Measurements from ENCODE around the gene FBLN2. TPM values are rescaled to one million over a fixed set of nuclear protein-coding genes. Genes with fewer than 3 reads are reported as not detected.

Gene FBLN2
- total RNA-seq, 1 experiment from 2014 or later = 0.11 TPM

DNA sequence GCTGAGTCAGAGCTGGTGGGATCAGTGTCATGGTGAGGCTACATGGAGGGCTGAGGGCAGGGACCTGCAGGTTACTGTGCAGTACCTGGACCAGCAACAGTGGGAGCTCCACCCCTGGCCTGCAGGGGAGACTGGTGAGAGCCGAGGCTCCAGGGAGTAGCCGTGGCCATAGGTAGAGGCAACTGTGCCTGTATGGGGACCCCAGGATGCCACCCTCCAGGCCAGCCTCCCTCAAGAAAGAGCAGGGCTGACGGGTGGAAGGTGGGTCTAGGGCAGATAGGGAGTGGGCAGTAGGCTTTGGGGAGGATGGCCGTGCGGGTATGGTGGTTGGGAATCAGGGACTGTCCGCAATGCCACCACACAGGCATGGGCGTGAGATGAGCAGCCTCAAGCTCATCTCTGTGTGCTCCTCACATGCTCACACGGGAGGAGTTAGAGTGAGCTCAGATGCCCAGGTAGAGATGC lies 35.5 kb downstream of the FBLN2 start:
- Histone ChIP-seq H3K9me3 (ENCODE audit: low read length) (no peaks in the 10 kb centered on the region), H3K4me1 (ENCODE audit: insufficient read depth, low read length) (no peaks in the 10 kb centered on the region), H3K27ac (ENCODE audit: low read length) (no peak overlapping the region), H3K27me3 (ENCODE audit: low read length) (no peaks in the 10 kb centered on the region), H4K20me1 (ENCODE audit: low read length) (no peaks in the 10 kb centered on the region), H3F3A (ENCODE audit: low read length, unreplicated experiment) (no peaks in the 10 kb centered on the region), H3K9me2 (replicated peaks; ENCODE audit: low read length) (no peaks in the 10 kb centered on the region), H3K9ac (ENCODE audit: low read length) (no peak overlapping the region), H3K36me3 (ENCODE audit: low read depth, low read length) (no peaks in the 10 kb centered on the region), H3K4me2 (ENCODE audit: low read length) (no peak overlapping the region), H2AFZ (ENCODE audit: low read length) (no peak overlapping the region), H3K79me2 (ENCODE audit: low read length) (no peaks in the 10 kb centered on the region), H3K4me3 (ENCODE audit: low read length) (no peak overlapping the region)
- ChIA-PET CTCF (no interaction called here), POLR2A (ENCODE audit: unreplicated experiment) (no interaction called here)
- DNase-seq (no peak), ATAC-seq (peak; percentile 16; the same call in 1 of the 2 replicates)
- BruUV-seq (replicated peaks) = no TSS peak
- intact Hi-C loops (cut with micrococcal nuclease) = no loop called here
- TF ChIP-seq EZH2 (IDR thresholded peaks at IDR 0.05; ENCODE audit: low read length, unreplicated experiment) = no peak
- TF ChIP-seq, protein P1, sequence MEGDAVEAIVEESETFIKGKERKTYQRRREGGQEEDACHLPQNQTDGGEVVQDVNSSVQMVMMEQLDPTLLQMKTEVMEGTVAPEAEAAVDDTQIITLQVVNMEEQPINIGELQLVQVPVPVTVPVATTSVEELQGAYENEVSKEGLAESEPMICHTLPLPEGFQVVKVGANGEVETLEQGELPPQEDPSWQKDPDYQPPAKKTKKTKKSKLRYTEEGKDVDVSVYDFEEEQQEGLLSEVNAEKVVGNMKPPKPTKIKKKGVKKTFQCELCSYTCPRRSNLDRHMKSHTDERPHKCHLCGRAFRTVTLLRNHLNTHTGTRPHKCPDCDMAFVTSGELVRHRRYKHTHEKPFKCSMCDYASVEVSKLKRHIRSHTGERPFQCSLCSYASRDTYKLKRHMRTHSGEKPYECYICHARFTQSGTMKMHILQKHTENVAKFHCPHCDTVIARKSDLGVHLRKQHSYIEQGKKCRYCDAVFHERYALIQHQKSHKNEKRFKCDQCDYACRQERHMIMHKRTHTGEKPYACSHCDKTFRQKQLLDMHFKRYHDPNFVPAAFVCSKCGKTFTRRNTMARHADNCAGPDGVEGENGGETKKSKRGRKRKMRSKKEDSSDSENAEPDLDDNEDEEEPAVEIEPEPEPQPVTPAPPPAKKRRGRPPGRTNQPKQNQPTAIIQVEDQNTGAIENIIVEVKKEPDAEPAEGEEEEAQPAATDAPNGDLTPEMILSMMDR (conservative IDR thresholded peaks at IDR 0.05; ENCODE audit: low read depth, low read length) = no peak
- no peak for TF ChIP-seq EZH2phosphoT487 (IDR thresholded peaks at IDR 0.05; ENCODE audit: borderline replicate concordance, low read length)

DNA sequence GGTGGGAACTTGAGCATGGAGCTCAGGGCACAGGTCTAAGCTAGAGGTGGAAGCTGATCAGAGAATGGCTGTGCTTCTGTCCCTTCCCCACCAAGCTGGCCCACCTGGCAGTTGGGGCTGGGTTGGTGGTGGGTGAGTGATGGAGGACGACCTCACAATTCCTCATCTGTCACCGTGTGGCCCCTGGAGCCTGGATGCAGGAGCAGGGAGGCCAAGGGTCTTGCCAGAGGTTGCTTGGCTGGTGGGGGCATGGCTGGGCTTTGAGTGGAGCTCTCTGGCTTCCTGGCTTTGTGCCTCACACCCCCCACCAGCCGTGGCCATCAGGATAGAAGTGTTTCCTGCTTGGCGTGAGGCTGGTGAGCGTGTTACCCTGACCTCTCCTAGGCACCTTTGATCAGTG lies 36.0 kb downstream of the FBLN2 start:
- no peaks in the 10 kb centered on the region for H3K36me3 ChIP-seq (ENCODE audit: low read depth, low read length)
- H3K27ac ChIP-seq (ENCODE audit: low read length) = no peak overlapping the region
- intact Hi-C loops (cut with micrococcal nuclease) = no loop called here
- no TSS peak for BruUV-seq (replicated peaks)
- no peaks in the 10 kb centered on the region for H3K9me3 ChIP-seq (ENCODE audit: low read length)
- ATAC-seq (no peak), DNase-seq (no peak)
- H3K4me2 ChIP-seq (ENCODE audit: low read length) = no peak overlapping the region
- H3K79me2 ChIP-seq (ENCODE audit: low read length) = no peaks in the 10 kb centered on the region
- H2AFZ ChIP-seq (ENCODE audit: low read length) = no peak overlapping the region
- TF ChIP-seq EZH2phosphoT487 (IDR thresholded peaks at IDR 0.05; ENCODE audit: borderline replicate concordance, low read length) (no peak), EZH2 (IDR thresholded peaks at IDR 0.05; ENCODE audit: low read length, unreplicated experiment) (no peak)
- TF ChIP-seq, protein P1 (conservative IDR thresholded peaks at IDR 0.05; ENCODE audit: low read depth, low read length) = no peak
- H3K27me3 ChIP-seq (ENCODE audit: low read length) = no peaks in the 10 kb centered on the region
- CTCF ChIA-PET = no interaction called here
- H3K4me1 ChIP-seq (ENCODE audit: insufficient read depth, low read length) = no peaks in the 10 kb centered on the region
- no peaks in the 10 kb centered on the region for H3F3A ChIP-seq (ENCODE audit: low read length, unreplicated experiment)
- H3K4me3 ChIP-seq (ENCODE audit: low read length) = no peak overlapping the region
- H3K9ac ChIP-seq (ENCODE audit: low read length) = no peak overlapping the region
- no peaks in the 10 kb centered on the region for H4K20me1 ChIP-seq (ENCODE audit: low read length)
- POLR2A ChIA-PET (ENCODE audit: unreplicated experiment) = no interaction called here
- H3K9me2 ChIP-seq (replicated peaks; ENCODE audit: low read length) = no peaks in the 10 kb centered on the region

DNA sequence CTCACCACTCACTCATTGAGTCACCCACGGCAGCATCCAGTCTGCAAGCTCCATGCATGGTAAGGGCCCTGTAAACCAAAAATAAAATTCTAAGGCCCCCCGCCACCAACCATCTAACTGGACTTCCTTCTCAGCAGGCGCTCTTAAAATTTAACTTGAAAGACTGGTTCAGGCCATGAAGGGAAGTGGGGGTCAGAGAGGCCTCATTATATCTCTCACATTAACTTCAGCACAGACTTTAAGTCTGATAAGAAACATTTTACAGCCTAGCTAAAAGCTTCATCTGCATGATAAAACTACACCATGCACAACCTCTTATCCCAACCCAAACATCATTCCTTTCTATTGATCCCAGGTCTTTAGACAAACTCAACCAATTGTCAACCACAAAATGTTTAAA lies 38.5 kb downstream of the FBLN2 start:
- H3K9ac ChIP-seq (ENCODE audit: low read length) = no peak overlapping the region
- no TSS peak for BruUV-seq (replicated peaks)
- no peak overlapping the region for H3K4me3 ChIP-seq (ENCODE audit: low read length)
- H3F3A ChIP-seq (ENCODE audit: low read length, unreplicated experiment) = no peaks in the 10 kb centered on the region
- DNase-seq = no peak
- H3K9me2 ChIP-seq (replicated peaks; ENCODE audit: low read length) = no peaks in the 10 kb centered on the region
- H3K79me2 ChIP-seq (ENCODE audit: low read length) = no peaks in the 10 kb centered on the region
- intact Hi-C loops (cut with micrococcal nuclease) = no loop called here
- H3K4me1 ChIP-seq (ENCODE audit: insufficient read depth, low read length) = no peaks in the 10 kb centered on the region
- H2AFZ ChIP-seq (ENCODE audit: low read length) = no peak overlapping the region
- H3K36me3 ChIP-seq (ENCODE audit: low read depth, low read length) = no peaks in the 10 kb centered on the region
- no peak for ATAC-seq
- H3K27ac ChIP-seq (ENCODE audit: low read length) = no peak overlapping the region
- H4K20me1 ChIP-seq (ENCODE audit: low read length) = no peaks in the 10 kb centered on the region
- ChIA-PET POLR2A (ENCODE audit: unreplicated experiment) (no interaction called here), CTCF (no interaction called here)
- no peaks in the 10 kb centered on the region for H3K9me3 ChIP-seq (ENCODE audit: low read length)
- TF ChIP-seq EZH2 (IDR thresholded peaks at IDR 0.05; ENCODE audit: low read length, unreplicated experiment) (no peak), EZH2phosphoT487 (IDR thresholded peaks at IDR 0.05; ENCODE audit: borderline replicate concordance, low read length) (no peak)
- TF ChIP-seq, protein P1 (conservative IDR thresholded peaks at IDR 0.05; ENCODE audit: low read depth, low read length) = no peak
- no peak overlapping the region for H3K4me2 ChIP-seq (ENCODE audit: low read length)
- no peaks in the 10 kb centered on the region for H3K27me3 ChIP-seq (ENCODE audit: low read length)

Measured in PC-3 (cell line).